GM19468 (cell line): ENCODE data around the gene STAT3.
"Not testable (repeated sequence)": the region's sequence is repeated elsewhere in the genome, so short reads cannot be mapped to it uniquely, and the experiment has no call there.

Experiments
- ATAC-seq: cut with Tn5 transposase; IDR thresholded peaks from one replicate; pipeline ENCODE4 v1.9.1; 2021; ENCODE audit warnings: mild to moderate bottlenecking, moderate library complexity, moderate number of reproducible peaks; ENCODE audit not compliant: unreplicated experiment; ENCODE audit errors: extremely low read depth

Gene STAT3

DNA sequence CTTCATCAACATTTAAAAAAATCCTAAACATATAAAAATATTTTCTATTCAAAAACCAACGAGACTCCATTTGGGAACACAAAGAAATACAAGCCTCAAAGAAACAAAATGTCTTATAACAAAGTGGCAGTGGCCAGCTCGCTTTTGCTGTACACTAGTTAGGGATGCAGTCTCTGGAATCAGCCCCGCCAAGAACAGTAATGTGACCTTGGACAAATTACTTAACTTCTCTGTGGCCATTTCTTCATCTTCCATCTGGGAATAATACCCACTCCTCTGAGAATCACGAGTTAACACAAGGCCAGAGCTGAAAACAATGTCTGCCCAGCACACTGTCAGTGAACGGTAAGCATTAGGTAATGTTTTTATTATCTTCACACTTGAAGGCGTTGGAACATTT is 117.6 kb downstream of the STAT3 start:
- no peak for ATAC-seq

DNA sequence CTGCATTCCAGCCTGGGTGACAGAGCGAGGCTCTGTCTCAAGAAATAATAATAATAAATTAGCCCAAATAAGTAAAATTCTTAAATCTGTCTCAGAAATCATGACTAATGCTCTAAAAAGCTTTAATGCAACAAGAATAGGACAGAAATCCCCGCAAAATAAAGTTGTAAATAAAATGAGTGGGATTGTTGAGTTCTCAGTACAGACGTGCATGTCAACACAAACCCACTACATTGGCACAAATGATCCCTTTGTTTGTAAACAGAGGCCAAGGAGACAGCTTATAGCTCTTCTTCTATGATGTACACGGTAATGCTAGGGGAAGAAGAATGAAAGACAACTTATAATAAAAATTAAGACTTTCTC is 118.1 kb downstream of the STAT3 start:
- ATAC-seq, result no peak

DNA sequence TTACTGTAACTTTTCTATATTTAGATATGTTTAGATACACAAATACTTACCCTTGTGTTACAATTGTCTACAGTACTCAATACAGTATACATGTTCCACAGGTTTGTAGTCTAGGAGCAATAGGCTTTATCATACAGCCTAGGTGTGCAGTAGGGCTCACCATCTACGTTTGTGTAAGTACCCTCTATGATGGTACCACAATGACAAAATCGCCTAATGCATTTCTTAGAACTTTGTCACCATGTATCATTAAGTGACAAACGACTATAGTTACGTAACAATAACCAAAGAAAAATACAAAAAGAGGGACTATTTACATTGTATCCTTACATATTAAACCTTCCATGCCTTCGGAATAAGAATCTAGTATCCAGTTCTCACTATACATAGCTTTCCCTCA is 120.0 kb downstream of the STAT3 start:
- no peak for ATAC-seq

DNA sequence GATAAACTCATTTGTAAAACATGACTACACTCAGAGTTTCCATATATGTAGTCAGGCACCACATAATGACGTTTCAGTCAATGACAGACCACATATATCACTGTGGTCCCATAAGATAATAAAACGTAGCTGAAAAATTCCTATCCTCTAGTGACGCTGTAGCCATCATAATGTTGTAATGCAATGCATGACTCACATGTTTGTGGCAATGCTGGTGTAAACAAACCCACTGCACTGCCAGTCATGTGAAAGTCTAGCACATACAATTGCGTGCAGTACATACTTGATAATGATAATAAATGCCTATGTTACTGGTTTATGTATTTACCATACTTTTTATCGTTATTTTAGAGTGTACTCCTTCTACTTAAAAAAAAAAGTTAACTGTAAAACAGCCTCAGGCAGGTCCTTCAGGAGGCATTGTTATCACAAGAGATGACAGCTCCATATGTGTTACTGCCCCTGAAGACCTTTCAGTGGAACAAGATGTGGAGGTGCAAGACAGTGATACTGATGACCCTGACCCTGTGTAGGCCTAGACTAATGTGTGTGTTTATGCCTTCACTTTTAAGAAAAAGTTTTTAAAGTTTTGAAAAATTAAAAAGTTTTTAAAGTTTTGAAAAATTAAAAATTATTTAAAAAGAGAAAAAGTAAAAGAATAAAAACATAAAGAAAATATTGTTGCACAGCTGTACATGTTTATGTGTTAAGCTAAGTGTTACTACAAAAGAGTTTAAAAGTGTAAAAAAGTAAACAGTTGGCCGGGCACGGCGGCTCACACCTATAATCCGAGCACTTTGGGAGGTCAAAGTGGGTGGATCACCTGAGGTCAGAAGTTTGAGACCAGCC is 121.1 kb downstream of the STAT3 start:
- no peak for ATAC-seq

DNA sequence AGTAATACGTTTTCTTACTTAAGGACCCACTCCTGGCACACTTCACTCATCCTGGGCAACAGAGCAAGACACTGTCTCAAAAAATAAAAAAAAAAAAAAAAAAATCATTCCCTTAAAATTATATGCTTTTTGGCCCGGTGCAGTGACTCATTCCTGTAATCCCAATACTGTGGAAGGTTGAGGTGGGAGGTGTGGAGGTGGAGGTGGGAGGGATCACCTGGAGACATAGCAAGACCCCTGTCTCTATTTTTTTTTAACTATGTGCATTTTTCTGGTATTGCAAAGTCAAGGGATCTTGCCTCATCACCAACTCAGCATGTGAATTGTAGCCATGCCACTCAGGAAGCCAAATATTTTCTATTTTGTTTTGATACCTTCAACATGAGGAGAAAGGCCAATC is 121.8 kb downstream of the STAT3 start:
- no peak for ATAC-seq

DNA sequence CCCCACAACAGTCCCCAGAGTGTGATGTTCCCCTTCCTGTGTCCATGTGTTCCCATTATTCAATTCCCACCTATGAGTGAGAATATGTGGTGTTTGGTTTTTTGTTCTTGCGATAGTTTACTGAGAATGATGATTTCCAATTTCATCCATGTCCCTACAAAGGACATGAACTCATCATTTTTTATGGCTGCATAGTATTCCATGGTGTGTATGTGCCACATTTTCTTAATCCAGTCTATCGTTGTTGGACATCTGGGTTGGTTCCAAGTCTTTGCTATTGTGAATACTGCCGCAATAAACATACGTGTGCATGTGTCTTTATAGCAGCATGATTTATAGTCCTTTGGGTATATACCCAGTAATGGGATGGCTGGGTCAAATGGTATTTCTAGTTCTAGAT is 123.9 kb downstream of the STAT3 start:
- ATAC-seq, result not testable (repeated sequence)
